Smooth muscle cell (in vitro differentiated cells): Measurements from ENCODE around the gene UBE3B. TPM values are rescaled to one million over a fixed set of nuclear protein-coding genes. Genes with fewer than 3 reads are reported as not detected.

Experiments used
- DNase-seq: peaks from one replicate; lab custom pipeline; 2025; ENCODE audit not compliant: unreplicated experiment; lab: John Stamatoyannopoulos, UW
- H2AFZ ChIP-seq: fragments of 200-600 bp; sonication (generic); 2 replicates; pipeline ENCODE4 v1.6.0; 2016; ENCODE audit warnings: antibody characterized with exemption, low read depth, mild to moderate bottlenecking
- H3F3A ChIP-seq: fragments of 200-600 bp; sonication (generic); 2 replicates; pipeline ENCODE4 v1.6.0; 2017; ENCODE audit warnings: antibody characterized with exemption, low read depth
- H3K27ac ChIP-seq: fragments of 200-600 bp; sonication (generic); 2 replicates; pipeline ENCODE4 v1.5.1; 2016; ENCODE audit warnings: low read depth, mild to moderate bottlenecking
- H3K27me3 ChIP-seq: fragments of 200-600 bp; sonication (generic); 2 replicates; pipeline ENCODE4 v1.6.1; 2016; ENCODE audit warnings: low read depth, mild to moderate bottlenecking
- H3K36me3 ChIP-seq: fragments of 200-600 bp; sonication (generic); 2 replicates; pipeline ENCODE4 v1.5.1; 2016; ENCODE audit warnings: low read depth
- H3K4me1 ChIP-seq: fragments of 200-600 bp; sonication (generic); 2 replicates; pipeline ENCODE4 v1.5.1; 2016; ENCODE audit warnings: low read depth
- H3K4me2 ChIP-seq: fragments of 200-600 bp; sonication (generic); 2 replicates; pipeline ENCODE4 v1.6.0; 2016; ENCODE audit warnings: mild to moderate bottlenecking
- H3K4me3 ChIP-seq: fragments of 200-600 bp; sonication (generic); 2 replicates; pipeline ENCODE4 v1.5.1; 2016; ENCODE audit warnings: mild to moderate bottlenecking
- H3K79me2 ChIP-seq: fragments of 200-600 bp; sonication (generic); 2 replicates; pipeline ENCODE4 v1.6.0; 2016; ENCODE audit warnings: low read depth, mild to moderate bottlenecking
- H3K9ac ChIP-seq: fragments of 200-600 bp; sonication (generic); 2 replicates; pipeline ENCODE4 v1.6.0; 2016; ENCODE audit warnings: low read depth
- H3K9me3 ChIP-seq: fragments of 200-600 bp; sonication (generic); replicated peaks from 2 replicates; pipeline ENCODE4 v1.5.1; 2016; ENCODE audit warnings: low read depth
- H4K20me1 ChIP-seq: fragments of 200-600 bp; sonication (generic); 2 replicates; pipeline ENCODE4 v1.6.0; 2016; ENCODE audit warnings: low read depth
- CTCF ChIP-seq: fragments of 200-600 bp; sonication (generic); IDR thresholded peaks from 2 replicates; pipeline ENCODE4 v1.5.1; 2017; ENCODE audit warnings: borderline replicate concordance, mild to moderate bottlenecking, antibody characterized with exemption; ENCODE audit not compliant: insufficient read depth, poor library complexity, severe bottlenecking
- whole genome bisulfite sequencing: methylation state at CpG from one replicate; pipeline ENCODE4 v1.1.7; 2016; ENCODE audit warnings: low lambda C conversion rate; 5-methylcytosine and 5-hydroxymethylcytosine counted together
- polyA plus RNA-seq: library from polyadenylated mRNA; unstranded; fragments of >200 nt; fragmentation: Nextera tagmentation; extraction: Ambion mirVana; gene quantifications from 2 replicates; pipeline ENCODE4 v1.2.1, GENCODE V29; 2016
- total RNA-seq: library from RNA; depleted of rRNA; stranded (reverse); fragments of >200 nt; gene quantifications from 2 replicates; pipeline ENCODE4 v1.2.3, GENCODE V29; 2014

Gene UBE3B
- total and polyA plus RNA-seq, 2 experiments from 2014 or later, result 21.8 to 62.9 TPM

GRCh38 chr12:109463756-109464155 is 13.7 kb upstream of the UBE3B start:
- no peak overlapping the region for H2AFZ ChIP-seq
- no peak for TF ChIP-seq CTCF
- WGBS, result 34% methylated on average over 5 of the region's 5 CpGs

DNA sequence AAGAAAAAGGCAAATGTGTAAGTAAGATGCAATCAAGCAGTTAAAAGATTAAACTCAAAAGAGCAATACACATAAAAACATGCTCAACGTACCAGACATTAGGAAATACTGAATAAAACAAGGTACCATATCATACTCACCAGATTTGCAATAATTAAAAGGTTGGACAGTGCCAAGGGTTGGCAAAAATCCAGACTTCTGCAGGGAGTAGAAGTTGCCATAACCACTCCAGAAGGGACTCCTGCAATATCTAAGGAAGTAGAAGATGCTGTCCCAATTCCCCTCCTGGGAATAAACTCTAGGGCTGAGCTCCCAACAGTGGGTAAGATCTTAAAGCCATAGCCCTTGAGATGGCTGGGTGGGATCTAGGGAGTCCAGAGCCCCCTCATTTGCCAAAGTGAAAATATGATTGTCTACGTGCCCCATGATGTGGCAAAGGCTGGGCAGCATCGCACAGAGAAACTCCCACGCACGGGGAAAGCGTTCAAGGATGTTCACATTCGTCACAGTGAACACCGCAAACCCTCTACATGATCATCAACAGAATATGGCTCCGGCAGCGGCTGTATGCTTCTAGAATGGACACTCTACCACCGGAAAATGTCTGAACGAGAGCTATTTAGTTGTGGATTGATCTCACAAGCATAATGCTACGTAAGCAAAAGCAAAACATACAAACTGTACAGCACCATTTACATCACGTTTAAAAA is 12.6 kb upstream of the UBE3B start:
- Histone ChIP-seq H3K4me1 (peaks cover 41% of the 10 kb centered on the region), H3K27me3 (no peaks in the 10 kb centered on the region), H3K27ac (peak overlapping the region; percentile 96), H3K9ac (no peak overlapping the region), H4K20me1 (peaks cover 19% of the 10 kb centered on the region), H3K79me2 (peaks cover 79% of the 10 kb centered on the region), H3K4me3 (no peak overlapping the region), H3K36me3 (no peaks in the 10 kb centered on the region), H2AFZ (no peak overlapping the region), H3K9me3 (no peaks in the 10 kb centered on the region), H3F3A (peaks cover 58% of the 10 kb centered on the region), H3K4me2 (peak overlapping the region; percentile 77)
- no peak for DNase-seq
- WGBS, result 93% methylated on average over 14 of the region's 14 CpGs
- no peak for TF ChIP-seq CTCF

More at GRCh38 chr12:109463756-109464155, 13.7 kb upstream of the UBE3B start:
- Histone ChIP-seq H3K9ac (peak overlapping the region; percentile 79), H3K9me3 (no peaks in the 10 kb centered on the region), H3K4me3 (peak overlapping the region; percentile 20), H3K27ac (peak overlapping the region; percentile 96), H3K27me3 (no peaks in the 10 kb centered on the region), H3F3A (peaks cover 59% of the 10 kb centered on the region), H3K4me2 (peak overlapping the region; percentile 77), H4K20me1 (peaks cover 9% of the 10 kb centered on the region), H3K4me1 (peaks cover 50% of the 10 kb centered on the region), H3K36me3 (no peaks in the 10 kb centered on the region), H3K79me2 (peaks cover 79% of the 10 kb centered on the region)
- DNase-seq, result no peak

DNA sequence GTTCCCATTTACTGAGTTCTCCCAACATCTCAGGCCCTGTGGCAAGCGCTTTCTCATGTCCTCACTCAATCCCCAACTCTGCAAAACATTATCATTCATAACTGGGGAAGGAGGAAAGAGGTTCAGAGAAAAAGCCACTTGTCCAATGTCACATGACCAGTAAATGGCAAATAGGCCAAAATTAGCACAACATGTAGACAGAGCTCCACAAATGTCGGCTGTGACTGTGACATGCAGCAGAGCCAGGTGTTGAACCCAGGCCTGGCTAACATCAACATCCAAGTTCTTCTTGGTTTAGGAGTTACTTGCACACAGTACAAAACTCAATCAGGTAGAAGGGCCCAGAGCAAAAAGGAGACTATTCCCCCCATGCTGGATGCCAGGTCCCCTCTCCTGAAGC is 11.1 kb upstream of the UBE3B start:
- Histone ChIP-seq H3K27me3 (no peaks in the 10 kb centered on the region), H3K36me3 (no peaks in the 10 kb centered on the region), H3K4me2 (no peak overlapping the region), H3K4me3 (no peak overlapping the region), H3K27ac (peak overlapping the region; percentile 96), H3K4me1 (peaks cover 32% of the 10 kb centered on the region), H3K9me3 (no peaks in the 10 kb centered on the region), H4K20me1 (peaks cover 34% of the 10 kb centered on the region), H3F3A (peaks cover 48% of the 10 kb centered on the region), H3K79me2 (peaks cover 80% of the 10 kb centered on the region), H2AFZ (no peak overlapping the region), H3K9ac (no peak overlapping the region)
- WGBS, result 63% methylated on average over 2 of the region's 2 CpGs
- no peak for DNase-seq
- no peak for TF ChIP-seq CTCF

DNA sequence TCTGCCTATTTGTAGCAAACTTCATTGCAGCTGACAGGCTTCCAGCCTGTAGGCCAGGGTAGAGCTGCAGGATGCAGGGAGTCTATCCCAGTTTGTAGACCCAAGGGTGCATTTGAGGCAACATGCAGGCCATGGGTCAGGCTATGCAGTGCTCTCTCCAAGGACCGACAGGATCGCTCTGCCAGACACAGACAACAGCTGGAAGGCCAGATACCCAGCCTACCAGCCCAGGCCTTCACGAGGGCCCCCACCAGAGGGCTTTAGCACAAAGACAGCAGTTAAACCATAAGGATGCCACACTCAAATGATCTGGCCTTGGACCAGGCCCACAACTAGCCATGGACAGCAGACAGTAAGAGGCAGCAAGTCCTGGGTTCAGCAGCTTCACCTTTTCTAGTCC is 10.6 kb upstream of the UBE3B start:
- 29% methylated on average over 3 of the region's 3 CpGs for WGBS
- Histone ChIP-seq H3K9ac (no peak overlapping the region), H3F3A (peaks cover 43% of the 10 kb centered on the region), H3K4me3 (no peak overlapping the region), H3K36me3 (no peaks in the 10 kb centered on the region), H3K4me1 (peaks cover 27% of the 10 kb centered on the region), H3K79me2 (peaks cover 85% of the 10 kb centered on the region), H3K27ac (peak overlapping the region; percentile 96), H3K9me3 (no peaks in the 10 kb centered on the region), H3K27me3 (no peaks in the 10 kb centered on the region), H4K20me1 (peaks cover 40% of the 10 kb centered on the region), H3K4me2 (no peak overlapping the region), H2AFZ (no peak overlapping the region)
- no peak for TF ChIP-seq CTCF
- no peak for DNase-seq
